HG03457 (cell line): Measurements from ENCODE around the gene FOXA2.
"Not testable (repeated sequence)": the region's sequence is repeated elsewhere in the genome, so short reads cannot be mapped to it uniquely, and the experiment has no call there.

Experiments used
- ATAC-seq: cut with Tn5 transposase; IDR thresholded peaks from one replicate; pipeline ENCODE4 v1.9.1; 2021; ENCODE audit warnings: moderate number of reproducible peaks; ENCODE audit not compliant: unreplicated experiment

The FOXA2 gene

DNA sequence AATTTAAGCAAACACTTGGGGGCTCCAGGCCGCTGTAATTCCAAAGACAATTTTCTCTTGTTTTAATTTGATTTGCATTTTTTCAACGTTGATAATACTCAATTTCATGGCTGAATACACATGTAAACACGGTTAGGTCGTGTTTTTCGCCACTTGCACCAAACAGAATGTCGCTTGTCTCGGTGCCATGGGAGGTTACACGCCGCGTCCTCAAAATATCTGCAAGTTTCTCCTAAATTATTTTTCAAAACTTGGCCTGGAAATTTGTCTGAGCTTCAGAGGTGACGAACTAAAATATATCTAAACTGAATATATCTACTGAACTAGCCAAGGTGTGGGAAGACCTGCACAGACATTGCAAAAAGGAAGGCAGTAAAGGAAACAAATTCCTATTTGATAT lies 15.0 kb downstream of the FOXA2 start:
- no peak for ATAC-seq

DNA sequence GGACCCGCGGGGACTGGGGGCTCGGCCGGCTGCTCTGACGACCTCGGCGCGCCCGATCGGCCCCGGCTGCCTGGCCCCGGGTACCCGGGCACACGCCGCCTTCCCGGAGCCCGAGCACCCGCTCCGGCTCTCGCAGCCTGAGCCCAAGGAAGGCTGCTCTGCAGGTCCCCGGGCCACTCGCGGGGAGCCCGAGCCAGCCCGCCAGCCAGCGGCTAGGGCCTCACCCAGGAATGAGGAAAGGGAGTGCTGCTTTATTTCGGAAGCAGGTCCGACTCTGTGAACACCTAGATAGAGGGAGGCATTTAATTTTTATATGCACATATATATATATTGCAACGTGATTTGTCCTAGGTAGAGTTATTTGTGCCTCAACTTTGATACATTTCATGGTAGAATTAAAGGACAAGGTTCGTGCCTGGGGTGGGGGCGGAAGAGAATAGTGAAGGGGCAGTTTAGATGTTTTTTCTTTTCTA lies 15.5 kb downstream of the FOXA2 start:
- ATAC-seq = no peak

- ATAC-seq = no peak
These were observed 16.2 kb downstream of the FOXA2 start for GRCh38 chr20:22567944-22568871.

DNA sequence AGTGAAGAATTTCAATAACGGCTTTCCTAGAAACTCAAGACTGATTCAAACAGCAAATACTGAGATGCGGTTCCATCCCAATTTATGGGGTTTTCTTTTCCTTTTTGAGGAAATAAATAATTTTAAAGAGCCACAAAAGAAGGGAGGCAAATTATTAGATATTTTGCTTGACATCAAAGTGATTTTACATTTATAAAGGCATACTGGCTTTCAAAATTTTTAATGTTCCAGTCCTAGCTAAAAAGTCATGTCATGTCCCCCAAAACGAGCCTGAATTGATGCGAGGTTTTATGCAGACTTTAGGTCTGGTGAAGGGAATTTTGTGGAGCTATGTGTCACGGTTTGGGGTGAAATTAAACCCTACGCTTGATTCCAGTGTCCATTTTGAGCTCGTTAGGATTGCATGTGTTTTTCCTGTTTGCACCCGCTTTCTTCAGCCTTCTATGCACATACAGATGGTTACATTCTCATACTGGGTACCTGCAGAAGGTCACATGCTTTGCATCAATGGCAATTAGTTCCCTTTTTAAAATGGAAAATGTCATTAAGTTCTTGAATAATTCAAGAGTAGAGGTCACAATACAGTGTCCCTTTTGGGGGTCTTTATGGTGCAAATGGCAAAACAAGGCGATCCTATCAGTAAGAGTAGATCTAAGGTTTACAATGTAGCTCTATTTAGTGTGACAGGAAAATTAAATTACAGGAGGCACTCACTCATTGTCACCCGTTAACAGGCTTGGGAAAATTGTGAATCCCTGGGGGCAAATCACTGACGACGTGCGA lies 17.3 kb downstream of the FOXA2 start:
- no peak for ATAC-seq

DNA sequence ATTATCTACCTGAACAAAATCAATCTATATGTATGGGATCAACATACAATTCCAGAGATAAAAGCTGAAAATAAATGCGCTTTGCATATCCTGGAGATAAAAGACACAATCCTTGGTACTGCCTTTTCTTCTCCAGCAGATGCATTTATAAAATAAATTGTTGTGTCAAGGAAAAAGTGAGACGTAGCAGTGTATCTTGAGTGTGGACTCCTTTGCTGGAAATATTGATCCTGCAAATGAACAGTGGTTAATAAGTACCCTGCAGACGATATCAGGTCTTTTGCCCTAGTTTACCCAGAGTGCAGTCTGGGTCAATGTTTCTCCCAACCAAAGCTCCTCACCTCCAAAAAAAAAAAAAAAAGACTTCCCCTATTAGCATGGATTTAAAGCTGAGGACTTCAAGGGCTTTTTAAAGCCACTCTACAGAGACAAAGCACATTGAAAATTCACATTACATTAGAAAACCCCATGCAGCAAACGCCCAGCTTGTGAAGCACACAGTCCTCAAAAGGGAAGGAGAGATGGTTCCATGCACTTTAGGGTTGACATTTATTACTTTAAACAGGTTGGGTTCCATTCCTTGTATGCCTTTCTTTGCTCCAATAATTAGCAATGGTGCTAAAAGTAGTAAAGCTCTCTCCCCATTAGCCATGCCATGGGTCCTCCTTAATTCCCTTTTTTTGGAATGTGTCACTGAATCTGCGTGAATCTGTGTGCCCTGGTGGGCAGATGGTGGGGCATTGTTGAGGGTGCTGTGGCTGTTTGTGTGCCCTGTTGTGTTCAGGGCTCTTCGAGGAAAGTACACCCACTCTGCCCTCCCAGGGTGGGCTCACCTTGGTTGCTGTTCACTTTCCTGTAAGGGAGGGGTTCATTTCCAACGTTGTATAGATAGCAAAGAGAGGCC lies 21.1 kb downstream of the FOXA2 start:
- no peak for ATAC-seq

- ATAC-seq = no peak
These were observed 21.8 kb downstream of the FOXA2 start for GRCh38 chr20:22562620-22563019.

DNA sequence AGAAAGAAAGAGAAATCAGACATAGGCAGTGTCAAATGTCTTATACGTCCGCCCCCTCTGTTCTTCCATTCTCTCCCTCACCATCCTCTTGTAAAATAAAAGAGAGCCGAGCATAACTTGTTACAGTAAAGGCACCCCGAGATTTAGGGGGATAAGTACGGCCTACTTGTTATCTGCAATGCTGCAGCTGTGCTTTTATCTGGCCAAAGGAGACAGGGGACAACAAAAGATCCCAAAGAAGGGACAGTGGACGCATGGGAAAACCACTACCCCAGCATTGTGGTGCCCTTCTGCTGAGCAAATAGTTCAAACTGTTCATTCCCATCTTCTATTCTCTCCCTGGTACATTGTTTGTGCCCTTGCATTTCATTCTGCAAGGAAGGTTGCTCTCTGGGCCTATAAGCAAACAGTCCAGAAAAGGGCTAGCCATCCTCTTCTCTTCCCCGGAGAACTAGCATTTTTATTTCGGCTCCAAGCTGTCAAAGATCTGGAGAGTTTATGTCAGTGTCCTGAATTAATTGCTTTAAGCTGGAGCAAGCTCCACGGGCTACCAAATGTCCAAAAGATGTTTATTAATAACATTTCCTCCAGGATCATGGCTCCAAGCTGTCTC lies 22.3 kb downstream of the FOXA2 start:
- ATAC-seq = no peak

GRCh38 chr20:22560817-22561216 lies 23.6 kb downstream of the FOXA2 start:
- ATAC-seq = no peak

DNA sequence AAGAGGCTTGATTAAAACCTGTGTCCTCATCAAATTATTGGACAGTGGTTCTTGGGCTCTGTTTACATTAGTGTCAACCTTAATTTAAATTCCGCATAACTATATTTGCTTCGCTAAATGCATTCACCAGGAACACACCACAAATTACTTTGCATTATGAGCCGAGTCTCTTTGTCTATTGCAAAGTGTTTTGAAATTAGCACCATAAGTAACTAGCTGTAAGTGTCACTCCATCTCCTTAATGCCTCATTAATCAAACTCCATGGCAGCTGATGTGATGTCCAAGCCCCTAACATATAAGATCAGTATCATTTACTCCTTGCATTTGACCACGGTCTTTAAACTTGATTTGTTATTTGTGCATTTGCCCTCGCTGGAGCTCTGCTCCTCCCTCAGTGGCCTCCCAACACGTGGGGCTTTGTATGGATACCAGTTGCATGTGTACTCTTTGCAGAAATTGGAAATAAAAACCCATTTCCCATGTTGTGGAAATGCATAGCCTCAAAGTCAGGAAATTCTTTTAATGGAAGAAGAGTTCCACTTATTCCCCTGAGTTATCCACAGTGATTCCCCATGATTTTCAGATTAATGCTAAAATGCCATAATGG lies 24.6 kb downstream of the FOXA2 start:
- ATAC-seq = no peak

DNA sequence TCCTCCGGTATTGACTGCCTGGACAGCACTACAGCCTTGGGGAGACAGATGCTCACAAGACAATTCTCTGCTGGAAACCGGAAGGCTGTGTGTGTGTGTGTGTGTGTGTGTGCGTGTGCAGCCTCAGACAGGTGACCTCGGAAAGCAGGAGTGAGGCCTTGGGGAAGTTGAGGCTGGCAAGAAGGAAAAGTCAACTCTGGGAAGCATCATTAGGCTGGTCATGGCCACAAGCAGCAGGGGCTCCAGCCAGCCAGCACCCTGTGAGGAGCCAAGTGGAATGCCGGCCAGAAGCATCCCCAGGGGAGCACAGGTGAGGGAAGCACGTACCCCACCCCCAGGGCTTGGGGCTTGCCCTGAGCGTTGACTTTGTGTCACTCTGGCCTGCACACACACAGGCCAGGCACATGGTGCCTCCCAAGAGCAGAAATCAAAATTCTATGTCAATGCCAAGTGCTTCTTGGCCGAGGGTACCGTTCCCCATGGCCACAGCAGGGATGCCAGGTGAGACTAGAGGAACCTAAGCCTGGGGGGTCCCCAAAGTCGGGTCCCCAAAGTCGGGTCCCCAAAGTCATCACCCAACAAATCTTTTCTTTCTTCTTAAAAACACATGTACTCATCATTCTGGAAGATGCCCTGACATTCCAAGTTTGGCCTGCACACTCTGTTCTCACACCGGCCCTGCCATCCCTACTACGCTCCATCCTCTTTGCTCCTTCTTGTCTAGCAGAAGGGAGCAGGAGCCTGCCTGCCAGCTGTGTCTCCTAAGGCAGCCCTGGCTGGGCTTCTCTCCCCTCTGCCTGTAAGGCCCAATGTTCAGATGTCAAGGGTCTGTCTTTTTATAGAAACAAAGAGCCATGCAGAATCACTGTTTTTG lies 26.7 kb downstream of the FOXA2 start:
- no peak for ATAC-seq

DNA sequence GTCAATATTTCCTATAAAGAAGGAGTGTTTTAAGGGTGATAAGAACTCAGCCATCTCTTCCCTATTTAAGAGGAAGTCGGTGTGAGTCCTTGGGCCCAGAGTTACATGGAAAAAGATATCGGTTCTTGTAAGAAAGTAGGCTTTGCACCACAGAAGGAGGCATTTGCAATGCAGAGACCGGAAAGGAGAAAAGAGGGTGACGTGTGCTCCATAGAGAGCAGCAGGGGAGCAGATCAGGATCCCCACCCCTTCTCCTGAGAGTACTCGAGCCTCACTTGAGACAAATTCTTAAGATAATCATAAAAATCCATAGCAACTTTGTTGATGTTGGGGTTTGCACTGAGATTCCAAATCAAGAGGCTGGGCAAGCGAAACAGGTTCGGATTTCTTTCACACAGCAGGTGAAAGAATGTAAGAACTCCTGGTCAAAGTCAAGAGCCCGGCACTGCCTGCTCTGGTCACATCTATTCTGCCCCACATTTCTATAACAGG lies 27.8 kb downstream of the FOXA2 start:
- no peak for ATAC-seq

- ATAC-seq = no peak
These were observed 28.4 kb downstream of the FOXA2 start for GRCh38 chr20:22555791-22556564.

DNA sequence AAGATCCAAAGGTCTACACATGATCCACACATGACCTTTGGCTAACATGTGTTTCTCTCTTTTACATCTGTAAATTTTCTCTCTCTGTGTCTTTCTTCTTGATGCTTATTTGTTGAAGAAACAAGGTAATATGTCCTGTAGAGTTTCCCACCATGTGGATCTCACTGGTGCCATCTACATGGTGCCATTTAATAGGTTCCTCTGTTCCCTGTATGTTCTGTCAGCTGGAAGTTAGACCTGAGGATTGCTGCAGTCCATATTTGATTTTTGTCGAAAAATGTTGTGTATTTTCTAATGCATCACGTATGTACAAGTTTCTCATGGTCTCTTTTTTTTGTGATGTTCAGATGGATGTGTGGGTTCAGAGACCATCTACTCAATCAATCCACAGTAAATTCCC lies 30.0 kb downstream of the FOXA2 start:
- ATAC-seq = no peak

GRCh38 chr20:22550514-22550913 lies 33.9 kb downstream of the FOXA2 start:
- ATAC-seq = not testable (repeated sequence)

DNA sequence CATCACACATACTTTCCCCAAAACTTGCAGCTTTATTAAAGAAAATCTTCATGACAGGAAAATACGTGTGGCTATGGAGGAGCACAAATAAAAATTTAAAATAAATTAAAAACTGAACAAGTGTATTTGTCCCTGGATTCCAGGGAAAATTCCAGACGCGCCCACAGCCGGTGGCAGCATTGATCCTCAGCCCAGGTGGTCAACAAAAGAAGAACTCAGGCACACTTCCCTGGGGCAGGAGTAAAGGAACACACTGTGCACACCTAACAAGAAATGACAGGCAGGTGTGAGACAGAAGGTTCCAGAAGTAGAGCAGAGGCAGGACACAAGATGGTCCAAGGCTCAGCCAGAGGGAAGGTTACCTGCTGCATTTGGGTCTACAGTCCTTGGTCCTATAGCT lies 36.3 kb downstream of the FOXA2 start:
- ATAC-seq = no peak

DNA sequence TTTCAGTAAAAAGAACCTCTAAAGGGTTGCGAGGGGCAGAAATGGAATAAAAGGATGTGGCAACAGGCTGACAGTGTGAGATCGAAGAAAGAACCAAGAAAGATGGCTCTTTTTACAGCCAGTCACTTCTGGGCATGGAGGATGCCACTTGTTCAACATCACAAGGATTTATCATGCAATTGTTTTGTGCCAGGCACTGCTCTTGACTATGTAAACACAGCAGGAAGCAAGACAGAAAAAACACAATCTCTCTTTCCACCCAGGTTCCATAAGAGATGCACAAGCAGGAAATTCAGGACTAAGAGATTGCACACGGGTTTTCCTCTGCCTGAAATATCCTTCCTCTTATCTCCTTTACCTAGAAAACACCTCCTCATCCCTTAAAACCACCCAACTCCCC lies 38.0 kb downstream of the FOXA2 start:
- no peak for ATAC-seq

DNA sequence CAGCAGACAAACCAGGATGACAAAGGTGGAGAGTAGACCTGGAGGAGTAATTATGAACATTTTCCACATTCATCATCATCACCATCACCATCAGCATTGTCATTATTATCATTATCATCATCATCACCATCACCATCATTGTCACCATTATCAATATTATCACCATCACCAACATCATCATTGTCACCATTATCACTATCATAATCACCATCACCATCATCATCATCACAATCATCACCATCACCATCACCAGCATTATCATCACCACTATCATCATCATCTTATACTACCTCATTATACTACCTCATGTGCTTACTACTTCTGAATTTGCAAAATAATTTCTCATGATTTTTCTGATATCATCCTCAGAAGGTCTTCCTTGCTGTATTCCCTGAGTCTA lies 39.3 kb downstream of the FOXA2 start:
- ATAC-seq = no peak

DNA sequence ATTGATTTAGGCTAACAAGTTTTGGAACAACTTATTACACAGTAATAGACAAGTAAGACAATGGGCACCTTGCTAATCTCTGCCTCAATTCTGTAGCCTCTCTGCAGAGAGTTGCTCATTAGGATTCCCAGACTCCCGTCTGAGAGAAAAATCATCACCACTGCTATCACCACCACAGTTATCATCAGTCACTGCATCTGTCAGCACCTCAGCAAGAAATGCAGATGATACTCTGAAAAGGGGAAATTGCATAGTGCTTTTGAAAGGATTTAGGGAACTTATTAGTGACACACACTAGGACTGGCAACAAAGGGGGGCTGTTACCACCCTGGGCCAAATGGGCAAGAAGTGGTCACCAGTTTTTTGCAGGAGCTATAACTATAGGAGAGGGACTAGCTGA lies 39.9 kb downstream of the FOXA2 start:
- no peak for ATAC-seq
